Keratinocyte (primary cell): ENCODE results near the gene OR10K1.

Experiments used
- CTCF ChIP-seq, 3 experiments: IDR thresholded peaks in 1 of 3; conservative IDR thresholded peaks in 1 of 3; optimal IDR thresholded peaks in 1 of 3; 2 replicates in 2 of 3; 3 replicates in 1 of 3; pipeline versions ENCODE3 to v1.5.1; 2011; ENCODE audit warnings: low read length in 3 of 3, mild to moderate bottlenecking in 3 of 3, moderate library complexity in 2 of 3, control low read depth in 1 of 3, inconsistent platforms in 1 of 3; ENCODE audit not compliant: insufficient read depth in 2 of 3; ENCODE audit errors: extremely low read depth in 1 of 3
- EZH2 ChIP-seq: IDR thresholded peaks from one replicate; pipeline ENCODE4 v1.6.1; 2012; ENCODE audit warnings: inconsistent platforms, mild to moderate bottlenecking, low read length, moderate library complexity

GRCh38 chr1:158493054-158493453 lies 31.4 kb downstream of the OR10K1 start:
- TF ChIP-seq CTCF (optimal IDR thresholded peaks at IDR 0.05 in 1 of 3, IDR thresholded peaks at IDR 0.05 in 1 of 3, conservative IDR thresholded peaks at IDR 0.05 in 1 of 3; ENCODE audit: extremely low read depth in 1 of 3, insufficient read depth in 2 of 3, low read length in 3 of 3) (no peak), EZH2 (no peak)
